ENCODE measurements around the gene ARHGEF37. TPM values are rescaled to one million over a fixed set of nuclear protein-coding genes. Genes with fewer than 3 reads are reported as not detected.

The ARHGEF37 gene
- polyA plus RNA-seq, 1 donor = 4.5 TPM

DNA sequence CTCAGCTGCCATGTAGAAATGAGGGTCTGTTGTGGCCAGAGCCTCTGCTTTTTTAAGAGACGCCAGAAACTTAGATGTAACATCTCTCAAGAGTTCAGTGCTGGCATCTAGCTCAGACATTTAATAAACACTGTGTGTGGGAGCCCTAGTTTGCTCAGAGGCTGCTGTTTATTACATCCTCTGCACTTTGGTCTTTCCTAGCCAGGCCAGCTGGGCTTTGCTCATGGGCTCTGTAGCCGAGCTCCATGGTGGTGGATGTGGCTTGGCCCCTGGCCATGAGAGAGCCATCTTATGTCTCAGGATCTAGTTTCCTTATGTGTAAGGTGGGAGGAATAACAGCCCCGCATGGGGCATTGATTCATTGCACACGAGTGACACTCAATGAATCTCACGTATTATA, 30.0 kb downstream of the ARHGEF37 start:
- H3K4me1 ChIP-seq (ENCODE audit: control insufficient read depth, insufficient read depth, low read length) = peaks cover 22% of the 10 kb centered on the region
- no CpG with 5 or more reads among the region's 5 CpGs for WGBS (ENCODE audit: insufficient coverage, low lambda C conversion rate)
- H3K36me3 ChIP-seq (ENCODE audit: control insufficient read depth, insufficient read depth, low read length) = peaks cover 9% of the 10 kb centered on the region
- no peaks in the 10 kb centered on the region for H3K27me3 ChIP-seq (ENCODE audit: control insufficient read depth, insufficient read depth, low read length)
- peaks cover 4% of the 10 kb centered on the region for H3K9me3 ChIP-seq (ENCODE audit: control insufficient read depth, low read depth, low read length)
- peak in 1 of 2 donors; percentile 81 for DNase-seq
- H3K27ac ChIP-seq (ENCODE audit: low read length) = peak overlapping the region; percentile 83
- no peak overlapping the region for H3K4me3 ChIP-seq (ENCODE audit: low read length)

DNA sequence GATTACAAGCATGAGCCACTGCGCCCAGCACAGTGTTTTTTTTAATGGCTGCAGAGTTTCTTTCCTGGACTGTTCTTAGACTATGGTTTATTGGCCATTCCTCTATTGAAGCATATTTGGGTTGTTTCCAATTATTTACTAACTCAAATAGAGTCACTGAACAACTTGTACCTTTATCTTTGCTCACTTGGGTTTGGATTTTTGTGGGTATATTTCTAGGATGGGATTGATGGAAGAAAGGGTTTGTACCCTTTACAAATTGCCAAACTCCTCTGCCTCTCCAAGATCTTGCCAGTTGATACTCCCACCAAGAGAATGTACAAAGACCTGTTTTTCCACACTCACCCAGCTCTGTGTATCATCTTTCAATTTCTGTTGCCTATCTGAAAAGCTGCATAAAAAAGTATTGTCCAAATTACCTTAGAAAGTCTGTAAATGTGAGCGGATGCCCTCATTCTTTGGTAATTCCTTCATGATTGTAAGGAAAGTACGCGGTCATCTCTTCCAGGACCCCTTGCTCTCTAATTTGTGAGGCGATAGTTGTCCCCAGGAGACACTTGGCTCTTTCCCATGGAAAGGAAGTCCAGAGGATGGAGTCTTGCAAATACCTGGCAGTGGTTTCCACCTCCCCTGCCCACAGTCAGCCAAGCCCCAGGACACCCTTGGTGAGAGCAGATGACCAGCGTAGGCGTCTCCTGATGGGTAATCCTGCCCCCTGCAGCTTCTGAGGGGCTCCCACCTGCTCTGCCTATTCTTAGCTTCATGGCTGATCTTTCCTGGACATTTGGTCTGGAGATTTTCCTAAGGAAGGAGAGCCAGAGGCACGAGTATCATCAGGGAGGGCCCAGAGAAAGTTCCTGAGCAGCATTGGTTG, 33.0 kb downstream of the ARHGEF37 start:
- no peak overlapping the region for H3K27ac ChIP-seq (ENCODE audit: low read length)
- WGBS (ENCODE audit: insufficient coverage, low lambda C conversion rate) = 100% methylated on average over 1 of the region's 8 CpGs
- H3K9me3 ChIP-seq (ENCODE audit: control insufficient read depth, low read depth, low read length) = peaks cover 4% of the 10 kb centered on the region
- H3K27me3 ChIP-seq (ENCODE audit: control insufficient read depth, insufficient read depth, low read length) = no peaks in the 10 kb centered on the region
- H3K4me1 ChIP-seq (ENCODE audit: control insufficient read depth, insufficient read depth, low read length) = peaks cover 11% of the 10 kb centered on the region
- H3K4me3 ChIP-seq (ENCODE audit: low read length) = no peak overlapping the region
- no peak for DNase-seq
- peaks cover 12% of the 10 kb centered on the region for H3K36me3 ChIP-seq (ENCODE audit: control insufficient read depth, insufficient read depth, low read length)

DNA sequence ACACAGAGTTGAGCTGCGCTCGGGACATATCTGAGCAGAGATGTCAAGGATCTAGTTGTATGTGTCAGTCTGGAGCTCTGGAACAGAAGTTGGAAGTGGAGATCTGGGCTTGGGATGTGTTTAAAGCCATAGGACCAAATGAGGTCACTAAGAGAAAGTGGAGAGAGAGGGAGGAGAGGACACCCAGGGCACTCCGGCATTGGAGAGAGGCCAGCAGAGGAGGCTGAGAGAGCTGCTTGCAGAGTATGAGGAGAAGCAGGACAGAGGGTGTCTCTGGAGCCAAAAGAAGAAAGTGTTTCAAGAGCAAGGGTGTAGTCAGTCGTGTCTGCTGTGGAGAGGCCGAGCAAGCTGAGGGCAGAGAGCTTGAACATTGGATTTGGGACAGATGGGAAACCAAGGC, 34.7 kb downstream of the ARHGEF37 start:
- no peak overlapping the region for H3K4me3 ChIP-seq (ENCODE audit: low read length)
- WGBS (ENCODE audit: insufficient coverage, low lambda C conversion rate) = 36% methylated on average over 2 of the region's 5 CpGs
- no peaks in the 10 kb centered on the region for H3K9me3 ChIP-seq (ENCODE audit: control insufficient read depth, low read depth, low read length)
- DNase-seq = no peak
- H3K27ac ChIP-seq (ENCODE audit: low read length) = no peak overlapping the region
- H3K4me1 ChIP-seq (ENCODE audit: control insufficient read depth, insufficient read depth, low read length) = peaks cover 7% of the 10 kb centered on the region
- H3K27me3 ChIP-seq (ENCODE audit: control insufficient read depth, insufficient read depth, low read length) = no peaks in the 10 kb centered on the region
- H3K36me3 ChIP-seq (ENCODE audit: control insufficient read depth, insufficient read depth, low read length) = peaks cover 3% of the 10 kb centered on the region

DNA sequence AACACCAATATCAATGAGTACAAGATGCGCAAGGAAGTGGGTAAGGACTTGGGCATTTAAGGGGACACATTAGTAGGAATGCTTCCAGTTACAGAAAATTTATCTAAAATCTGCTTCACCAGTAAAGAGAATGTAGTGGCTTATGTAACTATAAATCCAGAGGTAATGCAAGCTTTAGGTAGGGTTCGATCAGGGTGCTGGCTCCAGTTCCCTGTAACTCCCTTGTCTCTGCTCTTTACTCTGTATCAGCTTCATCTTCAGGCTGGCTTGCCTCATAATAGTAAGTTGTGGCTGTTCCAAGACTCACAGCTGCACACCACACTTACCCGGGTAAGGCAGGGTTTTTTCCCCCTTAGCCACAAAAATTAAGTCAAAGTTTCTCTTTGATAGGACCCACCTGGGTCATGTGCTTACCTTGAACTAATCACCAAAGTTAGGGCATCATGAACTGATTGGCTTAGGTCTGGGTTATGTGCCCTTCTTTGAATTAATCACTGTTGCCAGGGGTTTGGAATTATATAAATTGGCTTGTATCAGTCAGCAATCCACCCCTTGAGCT, 35.5 kb downstream of the ARHGEF37 start:
- no peak for DNase-seq
- Histone ChIP-seq H3K4me3 (ENCODE audit: low read length) (no peak overlapping the region), H3K27ac (ENCODE audit: low read length) (no peak overlapping the region), H3K27me3 (ENCODE audit: control insufficient read depth, insufficient read depth, low read length) (no peaks in the 10 kb centered on the region), H3K36me3 (ENCODE audit: control insufficient read depth, insufficient read depth, low read length) (peaks cover 3% of the 10 kb centered on the region), H3K4me1 (ENCODE audit: control insufficient read depth, insufficient read depth, low read length) (peaks cover 5% of the 10 kb centered on the region), H3K9me3 (ENCODE audit: control insufficient read depth, low read depth, low read length) (no peaks in the 10 kb centered on the region)
- no CpG with 5 or more reads among the region's 3 CpGs for WGBS (ENCODE audit: insufficient coverage, low lambda C conversion rate)

DNA sequence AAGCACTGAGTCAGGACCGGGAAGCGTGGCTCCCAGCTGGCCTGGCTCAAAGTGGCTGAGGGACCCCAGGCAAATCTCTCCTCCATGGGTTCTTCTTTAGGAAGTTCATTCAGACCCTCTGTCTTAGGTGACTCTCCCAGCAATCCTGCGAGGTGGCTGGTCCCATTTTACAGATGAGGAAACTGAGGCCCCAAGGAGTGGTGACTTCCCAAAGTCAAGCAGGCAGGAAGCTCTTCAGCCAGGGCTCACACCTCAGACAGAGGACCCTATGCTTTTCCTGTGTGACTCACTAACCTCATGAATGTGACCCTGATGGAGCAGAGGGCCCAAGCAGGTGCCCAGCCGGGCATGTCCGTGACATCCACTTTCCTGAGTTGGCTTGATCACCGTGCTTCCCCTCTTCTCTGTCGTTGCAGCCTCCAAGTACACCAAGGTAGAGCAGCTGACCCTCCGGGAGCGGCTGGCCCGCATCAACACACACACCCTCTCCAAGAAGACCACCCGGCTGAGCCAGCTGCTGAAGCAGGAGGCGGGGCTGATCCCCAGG, 36.5 kb downstream of the ARHGEF37 start:
- Histone ChIP-seq H3K36me3 (ENCODE audit: control insufficient read depth, insufficient read depth, low read length) (peaks cover 3% of the 10 kb centered on the region), H3K27ac (ENCODE audit: low read length) (no peak overlapping the region), H3K4me1 (ENCODE audit: control insufficient read depth, insufficient read depth, low read length) (peaks cover 14% of the 10 kb centered on the region), H3K9me3 (ENCODE audit: control insufficient read depth, low read depth, low read length) (no peaks in the 10 kb centered on the region), H3K4me3 (ENCODE audit: low read length) (no peak overlapping the region), H3K27me3 (ENCODE audit: control insufficient read depth, insufficient read depth, low read length) (no peaks in the 10 kb centered on the region)
- no peak for DNase-seq
- WGBS (ENCODE audit: insufficient coverage, low lambda C conversion rate) = no CpG with 5 or more reads among the region's 12 CpGs

DNA sequence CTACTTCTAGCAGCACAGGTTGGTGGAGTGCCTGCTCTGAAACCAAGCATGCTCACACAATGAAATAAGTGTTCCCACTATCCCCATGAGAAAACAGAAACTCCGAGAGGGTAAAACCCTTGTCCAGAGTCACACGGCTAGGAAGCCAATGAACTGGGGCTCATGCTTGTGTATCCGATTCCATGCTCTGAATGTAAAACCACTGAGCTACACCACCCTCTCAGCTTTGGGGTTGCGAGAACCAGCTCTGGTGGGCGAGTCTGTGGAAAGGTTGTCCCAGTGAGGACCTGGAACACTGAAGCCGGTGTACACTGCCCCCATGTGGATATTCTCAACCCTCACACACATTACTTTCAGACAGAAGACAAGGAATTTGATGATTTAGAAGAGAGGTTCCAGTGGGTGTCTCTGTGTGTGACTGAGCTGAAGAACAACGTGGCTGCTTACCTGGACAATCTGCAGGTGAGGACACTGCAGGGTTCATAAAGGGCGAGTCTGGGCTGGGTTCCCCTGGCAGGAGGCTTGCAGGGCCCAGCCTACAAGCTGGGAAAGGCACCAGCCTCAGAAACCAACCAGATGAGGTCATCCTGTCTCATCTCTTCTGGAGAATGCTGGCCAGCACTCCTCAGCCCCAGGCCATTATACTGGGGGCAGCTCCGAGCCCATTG, 37.4 kb downstream of the ARHGEF37 start:
- Histone ChIP-seq H3K9me3 (ENCODE audit: control insufficient read depth, low read depth, low read length) (no peaks in the 10 kb centered on the region), H3K36me3 (ENCODE audit: control insufficient read depth, insufficient read depth, low read length) (peaks cover 5% of the 10 kb centered on the region), H3K27me3 (ENCODE audit: control insufficient read depth, insufficient read depth, low read length) (no peaks in the 10 kb centered on the region), H3K4me3 (ENCODE audit: low read length) (no peak overlapping the region), H3K27ac (ENCODE audit: low read length) (peak overlapping the region; percentile 17), H3K4me1 (ENCODE audit: control insufficient read depth, insufficient read depth, low read length) (peaks cover 15% of the 10 kb centered on the region)
- peak; percentile 52 to 64 for DNase-seq
- no CpG with 5 or more reads among the region's 9 CpGs for WGBS (ENCODE audit: insufficient coverage, low lambda C conversion rate)

DNA sequence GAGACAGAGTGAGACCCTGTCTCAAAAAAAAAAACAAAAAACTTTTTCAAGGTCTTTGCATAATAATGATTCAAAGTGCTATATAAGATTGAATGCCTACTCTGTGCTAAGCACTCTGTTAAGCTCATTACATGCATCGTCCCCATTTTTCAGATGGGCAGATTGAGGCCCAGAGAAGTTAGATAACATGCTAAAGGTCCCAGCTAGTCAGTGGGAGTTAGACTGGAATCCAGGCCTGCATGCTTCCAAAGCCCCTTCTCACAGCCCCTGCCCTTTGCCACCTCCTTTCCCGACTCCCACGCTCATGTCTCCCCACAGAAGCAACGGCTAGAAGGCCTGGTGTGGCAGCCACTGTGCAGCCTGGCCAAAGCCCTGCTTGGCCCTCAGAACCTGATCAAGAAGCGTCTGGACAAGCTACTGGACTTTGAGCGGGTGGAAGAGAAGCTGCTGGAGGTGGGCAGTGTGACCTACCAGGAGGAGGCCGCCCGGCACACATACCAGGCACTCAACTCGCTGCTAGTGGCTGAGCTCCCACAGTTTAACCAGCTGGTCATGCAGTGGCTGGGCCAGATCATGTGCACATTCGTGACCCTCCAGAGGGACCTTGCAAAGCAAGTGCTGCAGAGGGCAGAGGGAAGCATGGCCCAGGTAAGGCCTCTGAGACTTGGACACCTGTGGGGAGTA, 40.3 kb downstream of the ARHGEF37 start:
- no peak for DNase-seq
- H3K4me3 ChIP-seq (ENCODE audit: low read length) = no peak overlapping the region
- H3K9me3 ChIP-seq (ENCODE audit: control insufficient read depth, low read depth, low read length) = no peaks in the 10 kb centered on the region
- H3K36me3 ChIP-seq (ENCODE audit: control insufficient read depth, insufficient read depth, low read length) = peaks cover 13% of the 10 kb centered on the region
- peaks cover 15% of the 10 kb centered on the region for H3K4me1 ChIP-seq (ENCODE audit: control insufficient read depth, insufficient read depth, low read length)
- 83% methylated on average over 1 of the region's 10 CpGs for WGBS (ENCODE audit: insufficient coverage, low lambda C conversion rate)
- H3K27ac ChIP-seq (ENCODE audit: low read length) = peak overlapping the region; percentile 14
- no peaks in the 10 kb centered on the region for H3K27me3 ChIP-seq (ENCODE audit: control insufficient read depth, insufficient read depth, low read length)

DNA sequence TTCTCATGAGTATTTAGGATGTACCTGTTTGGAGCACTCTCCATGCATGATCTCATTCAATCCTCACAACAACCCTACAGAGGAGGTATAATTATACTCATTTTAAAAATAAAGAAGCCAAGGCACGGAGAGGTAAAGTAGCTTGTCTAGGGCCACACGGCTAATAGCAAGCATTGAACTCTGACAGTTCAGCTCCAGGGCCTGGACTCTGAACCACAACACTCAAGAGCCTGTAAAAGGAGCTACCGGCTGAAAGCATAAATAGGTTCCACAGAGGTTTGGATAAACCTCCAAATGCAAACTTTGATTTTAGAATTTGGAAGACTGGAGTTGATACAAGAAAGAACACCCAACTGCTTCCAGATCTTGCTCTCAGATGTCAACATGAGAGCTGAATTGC, 41.2 kb downstream of the ARHGEF37 start:
- Histone ChIP-seq H3K4me3 (ENCODE audit: low read length) (no peak overlapping the region), H3K27ac (ENCODE audit: low read length) (peak overlapping the region; percentile 14), H3K9me3 (ENCODE audit: control insufficient read depth, low read depth, low read length) (no peaks in the 10 kb centered on the region), H3K4me1 (ENCODE audit: control insufficient read depth, insufficient read depth, low read length) (peaks cover 15% of the 10 kb centered on the region), H3K27me3 (ENCODE audit: control insufficient read depth, insufficient read depth, low read length) (no peaks in the 10 kb centered on the region), H3K36me3 (ENCODE audit: control insufficient read depth, insufficient read depth, low read length) (peaks cover 20% of the 10 kb centered on the region)
- DNase-seq = peak in 1 of 2 donors; percentile 65
- no CpG with 5 or more reads among the region's 3 CpGs for WGBS (ENCODE audit: insufficient coverage, low lambda C conversion rate)

DNA sequence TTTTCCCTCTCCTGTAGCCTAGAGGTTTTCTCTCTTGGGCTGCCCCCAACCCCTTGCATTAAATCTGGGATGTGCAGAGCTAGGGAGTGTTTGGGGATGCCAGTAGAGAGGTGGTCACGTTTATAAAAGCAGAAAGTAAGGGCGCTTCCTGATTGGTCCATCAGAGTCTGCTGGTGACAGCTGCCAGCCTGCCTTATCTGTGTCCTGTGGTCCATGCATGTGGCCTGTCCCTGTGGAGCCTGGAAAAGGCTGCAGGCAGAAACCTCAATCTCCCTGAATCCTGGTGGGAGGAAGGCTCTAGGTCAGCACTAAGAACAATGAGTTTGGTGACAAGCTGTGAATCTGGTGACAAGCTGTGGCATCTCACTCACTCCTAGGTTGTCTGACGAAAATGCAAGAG, 42.2 kb downstream of the ARHGEF37 start:
- Histone ChIP-seq H3K4me1 (ENCODE audit: control insufficient read depth, insufficient read depth, low read length) (peaks cover 15% of the 10 kb centered on the region), H3K27me3 (ENCODE audit: control insufficient read depth, insufficient read depth, low read length) (no peaks in the 10 kb centered on the region), H3K36me3 (ENCODE audit: control insufficient read depth, insufficient read depth, low read length) (peaks cover 22% of the 10 kb centered on the region), H3K9me3 (ENCODE audit: control insufficient read depth, low read depth, low read length) (no peaks in the 10 kb centered on the region), H3K27ac (ENCODE audit: low read length) (no peak overlapping the region), H3K4me3 (ENCODE audit: low read length) (no peak overlapping the region)
- no peak for DNase-seq
- no CpG with 5 or more reads among the region's 3 CpGs for WGBS (ENCODE audit: insufficient coverage, low lambda C conversion rate)

DNA sequence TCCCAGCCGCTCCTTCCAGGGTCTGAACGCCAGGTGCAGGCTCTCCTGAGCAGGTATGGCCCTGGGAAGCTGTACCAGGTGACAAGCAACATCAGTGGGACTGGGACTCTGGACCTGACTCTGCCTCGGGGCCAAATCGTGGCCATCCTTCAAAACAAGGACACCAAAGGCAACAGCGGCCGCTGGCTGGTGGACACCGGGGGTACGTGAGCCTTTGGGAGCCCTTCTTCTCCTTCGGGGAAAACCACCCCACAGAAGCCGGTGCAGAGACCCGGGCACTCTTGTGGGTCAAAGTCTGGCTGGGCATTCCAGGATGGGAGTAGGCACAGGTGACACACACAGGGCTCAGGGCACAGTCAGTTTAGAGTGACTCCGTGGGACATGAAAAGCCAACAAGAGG, 45.8 kb downstream of the ARHGEF37 start:
- no CpG with 5 or more reads among the region's 12 CpGs for WGBS (ENCODE audit: insufficient coverage, low lambda C conversion rate)
- Histone ChIP-seq H3K27ac (ENCODE audit: low read length) (no peak overlapping the region), H3K4me1 (ENCODE audit: control insufficient read depth, insufficient read depth, low read length) (peaks cover 14% of the 10 kb centered on the region), H3K4me3 (ENCODE audit: low read length) (no peak overlapping the region), H3K27me3 (ENCODE audit: control insufficient read depth, insufficient read depth, low read length) (no peaks in the 10 kb centered on the region), H3K36me3 (ENCODE audit: control insufficient read depth, insufficient read depth, low read length) (peaks cover 24% of the 10 kb centered on the region), H3K9me3 (ENCODE audit: control insufficient read depth, low read depth, low read length) (no peaks in the 10 kb centered on the region)
- no peak for DNase-seq

Measured in large intestine (tissue), 3 donors.